IMR-90 (cell line): ENCODE results near the gene RNF144A. TPM values are rescaled to one million over a fixed set of nuclear protein-coding genes. Genes with fewer than 3 reads are reported as not detected.

Experiments used
- ATAC-seq: fragments of 200-7000 bp; cut with Tn5 transposase; 2 replicates; pipeline ENCODE4 v1.9.1; 2020; ENCODE audit warnings: low read depth, mild to moderate bottlenecking, moderate library complexity
- BruUV-seq: library from RNA; stranded (reverse); fragments of 400-500 nt; replicated peaks from 2 replicates; lab custom pipeline; 2021; lab: Mats Ljungman, UMichigan
- CTCF ChIA-PET: fragments of 300-600 bp; formaldehyde crosslinking; extraction: SDS; loops from one replicate; lab custom pipeline; 2021; ENCODE audit warnings: antibody characterized with exemption; lab: Yijun Ruan, JAX
- POLR2A ChIA-PET: fragments of 300-600 bp; sonication (Branson Sonifier 250); formaldehyde crosslinking; loops from one replicate; lab custom pipeline; 2022; ENCODE audit warnings: antibody characterized with exemption; ENCODE audit not compliant: unreplicated experiment; lab: Charles Lee
- DNase-seq: peaks from one replicate; pipeline ENCODE4 v3.0.0; 2013
- H2AFZ ChIP-seq: replicated peaks from 2 replicates; pipeline ENCODE3; 2013; ENCODE audit warnings: low read length, mild to moderate bottlenecking; ENCODE audit not compliant: poor library complexity
- H2AK5ac ChIP-seq: 2 replicates; pipeline ENCODE4 v1.6.1; 2013; ENCODE audit warnings: low read depth, low read length, inconsistent platforms
- H2AK9ac ChIP-seq: replicated peaks from 2 replicates; pipeline ENCODE3; 2013; ENCODE audit warnings: mild to moderate bottlenecking, low read depth, low read length, moderate library complexity; ENCODE audit not compliant: poor library complexity
- H2BK120ac ChIP-seq: 2 replicates; pipeline ENCODE4 v1.6.1; 2013; ENCODE audit warnings: low read depth, low read length, inconsistent platforms
- H2BK15ac ChIP-seq: 3 replicates; pipeline ENCODE4 v1.6.1; 2013; ENCODE audit warnings: low read depth, low read length, inconsistent platforms
- H2BK20ac ChIP-seq: 2 replicates; pipeline ENCODE4 v1.6.1; 2013; ENCODE audit warnings: low read depth, mild to moderate bottlenecking, inconsistent platforms, low read length, moderate library complexity
- H2BK5ac ChIP-seq: 2 replicates; pipeline ENCODE4 v1.6.1; 2013; ENCODE audit warnings: mild to moderate bottlenecking, low read depth, low read length, inconsistent platforms; ENCODE audit not compliant: poor library complexity, severe bottlenecking
- H3K14ac ChIP-seq: replicated peaks from 2 replicates; pipeline ENCODE4 v1.6.1; 2013; ENCODE audit warnings: low read depth, low read length, inconsistent platforms
- H3K18ac ChIP-seq: 2 replicates; pipeline ENCODE4 v1.6.1; 2013; ENCODE audit warnings: low read depth, low read length, control low read depth
- H3K23ac ChIP-seq: 2 replicates; pipeline ENCODE4 v1.6.1; 2013; ENCODE audit warnings: low read depth, low read length, inconsistent platforms
- H3K27ac ChIP-seq: 2 replicates; pipeline ENCODE4 v1.5.1; 2013; ENCODE audit warnings: mild to moderate bottlenecking, control low read depth, low read length; ENCODE audit not compliant: insufficient read depth
- H3K27me3 ChIP-seq: 2 replicates; pipeline ENCODE4 v1.6.1; 2013; ENCODE audit warnings: low read length; ENCODE audit not compliant: control insufficient read depth, insufficient read depth
- H3K36me3 ChIP-seq: 2 replicates; pipeline ENCODE4 v1.6.1; 2013; ENCODE audit warnings: low read length, mixed read lengths; ENCODE audit not compliant: control insufficient read depth, insufficient read depth
- H3K4ac ChIP-seq: 2 replicates; pipeline ENCODE4 v1.6.1; 2013; ENCODE audit warnings: low read depth, low read length, inconsistent platforms
- H3K4me1 ChIP-seq: 2 replicates; pipeline ENCODE4 v1.6.1; 2013; ENCODE audit warnings: low read length, mixed read lengths; ENCODE audit not compliant: control insufficient read depth, insufficient read depth
- H3K4me2 ChIP-seq: 2 replicates; pipeline ENCODE4 v1.6.1; 2013; ENCODE audit warnings: low read depth, mild to moderate bottlenecking, control low read depth, low read length, moderate library complexity
- H3K4me3 ChIP-seq: 2 replicates; pipeline ENCODE4 v1.5.1; 2013; ENCODE audit warnings: low read depth, mild to moderate bottlenecking, control low read depth, low read length, moderate library complexity; ENCODE audit not compliant: insufficient read depth
- H3K56ac ChIP-seq: 2 replicates; pipeline ENCODE4 v1.6.1; 2013; ENCODE audit warnings: low read length, inconsistent platforms; ENCODE audit not compliant: insufficient read depth; ENCODE audit errors: extremely low read depth
- H3K79me1 ChIP-seq, 2 experiments: 2 replicates each; pipeline ENCODE4 v1.6.1; 2013; ENCODE audit warnings: low read length in 2 of 2, inconsistent platforms in 1 of 2, low read depth in 1 of 2
- H3K9ac ChIP-seq: 2 replicates; pipeline ENCODE4 v1.6.1; 2013; ENCODE audit warnings: low read depth, low read length, control low read depth
- H3K9me1 ChIP-seq: 2 replicates; pipeline ENCODE4 v1.6.1; 2013; ENCODE audit warnings: low read length, inconsistent platforms; ENCODE audit not compliant: insufficient read depth
- H3K9me3 ChIP-seq: 2 replicates; pipeline ENCODE4 v1.6.1; 2013; ENCODE audit warnings: low read length; ENCODE audit not compliant: control insufficient read depth, insufficient read depth
- H4K20me1 ChIP-seq: 2 replicates; pipeline ENCODE4 v1.6.1; 2013; ENCODE audit warnings: low read length, inconsistent platforms; ENCODE audit not compliant: insufficient read depth
- H4K5ac ChIP-seq: 2 replicates; pipeline ENCODE4 v1.6.1; 2013; ENCODE audit warnings: mild to moderate bottlenecking, low read depth, low read length, control low read depth
- H4K8ac ChIP-seq, 2 experiments: 2 replicates each; pipeline ENCODE4 v1.6.1; 2013; ENCODE audit warnings: low read depth in 2 of 2, low read length in 2 of 2, control low read depth in 1 of 2, inconsistent platforms in 1 of 2
- H4K91ac ChIP-seq: 2 replicates; pipeline ENCODE4 v1.6.1; 2013; ENCODE audit warnings: low read depth, low read length, inconsistent platforms; ENCODE audit not compliant: insufficient read depth
- BHLHE40 ChIP-seq: fragments of 150-350 bp; IDR thresholded peaks from 2 replicates; pipeline ENCODE4 v1.6.1; 2016; ENCODE audit warnings: mild to moderate bottlenecking, low read depth, low read length
- CEBPB ChIP-seq: IDR thresholded peaks from 2 replicates; pipeline ENCODE4 v1.6.1; 2012; ENCODE audit warnings: low read depth, low read length, improper control_type of control experiment
- CHD1 ChIP-seq: IDR thresholded peaks from 2 replicates; pipeline ENCODE4 v1.6.1; 2012; ENCODE audit warnings: low read depth, low read length, improper control_type of control experiment
- CTCF ChIP-seq: conservative IDR thresholded peaks from 2 replicates; pipeline ENCODE4 v1.5.1; 2012; ENCODE audit warnings: mild to moderate bottlenecking, low read depth, low read length, improper control_type of control experiment
- ELK1 ChIP-seq: fragments of 150-350 bp; IDR thresholded peaks from 2 replicates; pipeline ENCODE4 v1.6.1; 2016; ENCODE audit warnings: low read depth, mild to moderate bottlenecking, low read length, moderate library complexity, borderline replicate concordance
- FOS ChIP-seq: fragments of 150-350 bp; IDR thresholded peaks from 2 replicates; pipeline ENCODE4 v1.6.1; 2016; ENCODE audit warnings: low read depth, low read length
- MAFK ChIP-seq: IDR thresholded peaks from 2 replicates; pipeline ENCODE4 v1.6.1; 2012; ENCODE audit warnings: low read depth, low read length, improper control_type of control experiment
- MAZ ChIP-seq: IDR thresholded peaks from 2 replicates; pipeline ENCODE4 v1.6.1; 2012; ENCODE audit warnings: low read depth, mild to moderate bottlenecking, low read length, improper control_type of control experiment, moderate library complexity, borderline replicate concordance
- POLR2A ChIP-seq: IDR thresholded peaks from 2 replicates; pipeline ENCODE4 v1.6.1; 2012; ENCODE audit warnings: mild to moderate bottlenecking, low read depth, low read length
- RAD21 ChIP-seq: IDR thresholded peaks from 2 replicates; pipeline ENCODE4 v1.6.1; 2012; ENCODE audit warnings: low read length, improper control_type of control experiment
- RCOR1 ChIP-seq: IDR thresholded peaks from 2 replicates; pipeline ENCODE4 v1.6.1; 2012; ENCODE audit warnings: mild to moderate bottlenecking, low read length, improper control_type of control experiment; ENCODE audit not compliant: insufficient replicate concordance
- RFX5 ChIP-seq: IDR thresholded peaks from 2 replicates; pipeline ENCODE4 v1.8.0; 2012; ENCODE audit warnings: low read depth, mild to moderate bottlenecking, low read length, moderate library complexity
- SMC3 ChIP-seq: fragments of 150-350 bp; IDR thresholded peaks from 2 replicates; pipeline ENCODE4 v1.6.1; 2016; ENCODE audit warnings: low read depth, mild to moderate bottlenecking, antibody characterized with exemption, low read length, moderate library complexity
- USF2 ChIP-seq: fragments of 150-350 bp; IDR thresholded peaks from 2 replicates; pipeline ENCODE4 v1.6.1; 2017; ENCODE audit warnings: mild to moderate bottlenecking, antibody characterized with exemption, low read length, low read depth
- WGBS, 2 experiments: methylation state at CpG; one replicate each; pipeline versions ENCODE4 v1.1.5 to v1.1.7; 2013; ENCODE audit warnings: missing lambda C conversion rate in 2 of 2; ENCODE audit not compliant: insufficient read length in 1 of 2; ENCODE audit errors: extremely low coverage in 2 of 2; 5-methylcytosine and 5-hydroxymethylcytosine counted together
- dilution Hi-C: fragments of 300-500 bp; cut with HindIII; formaldehyde crosslinking; loops from one replicate; pipeline ENCODE4 v1.14.3; 2018; ENCODE audit warnings: low sequenced_read_pairs; ENCODE audit not compliant: unreplicated experiment
- in situ Hi-C: fragments of 300-500 bp; cut with MboI; formaldehyde crosslinking; loops from 3 replicates; pipeline ENCODE4 v1.14.3; 2019; ENCODE audit warnings: low sequenced_read_pairs, inconsistent platforms, mixed read lengths
- intact Hi-C: fragments of 100-400 bp; cut with micrococcal nuclease; formaldehyde crosslinking; loops from 2 replicates; pipeline ENCODE4 v1.10.0; 2022
- polyA plus RNA-seq, 3 experiments: library from polyadenylated mRNA; depleted of rRNA; stranded (reverse); fragments of >200 nt; gene quantifications; 2 replicates each; pipeline ENCODE4 v1.2.3, GENCODE V29; 2012; ENCODE audit warnings: low replicate concordance in 1 of 3
- total RNA-seq: library from RNA; depleted of rRNA; stranded (reverse); fragments of >200 nt; gene quantifications from 2 replicates; pipeline ENCODE4 v1.2.3, GENCODE V29; 2012

The RNF144A gene
- total and polyA plus RNA-seq, 2 of the 4 experiments (the other 2 are of a cell fraction) = 0.18 to 0.26 TPM

- no peaks in the 10 kb centered on the region for H3K36me3 ChIP-seq
- intact Hi-C loops = no loop called here
- no peak overlapping the region for H3K4me3 ChIP-seq
- no peak overlapping the region for H4K5ac ChIP-seq
- no peak overlapping the region for H2BK15ac ChIP-seq
- no peak overlapping the region for H3K4ac ChIP-seq
- H3K14ac ChIP-seq = no peak overlapping the region
- 82% methylated on average over 5 of the region's 6 CpGs; no CpG with 5 or more reads in 1 of the 2 experiments for WGBS, 2 experiments
- H2BK20ac ChIP-seq = no peak overlapping the region
- DNase-seq = no peak
- H4K20me1 ChIP-seq = no peaks in the 10 kb centered on the region
- H3K9me1 ChIP-seq = no peaks in the 10 kb centered on the region; the same call in 1 of the 2 replicates
- H3K79me1 ChIP-seq = no peaks in the 10 kb centered on the region
- H3K9ac ChIP-seq = no peak overlapping the region
- H3K18ac ChIP-seq = no peak overlapping the region
- dilution Hi-C loops = no loop called here
- H3K27ac ChIP-seq = no peak overlapping the region
- H2BK120ac ChIP-seq = no peak overlapping the region
- TF ChIP-seq FOS = no peak
- TF ChIP-seq MAZ = no peak
- no peak for TF ChIP-seq BHLHE40
- no peak for TF ChIP-seq CHD1
- no peak for TF ChIP-seq RFX5
- no peak for TF ChIP-seq RAD21
- no peak for TF ChIP-seq CEBPB
- no peak for TF ChIP-seq USF2
- TF ChIP-seq ELK1 = no peak
- no peak for TF ChIP-seq SMC3
- TF ChIP-seq CTCF = no peak
- no peak for TF ChIP-seq POLR2A
- no peak for TF ChIP-seq MAFK
- TF ChIP-seq RCOR1 = no peak
- ChIA-PET POLR2A (no interaction called here), CTCF (no interaction called here)
- no peak overlapping the region for H4K91ac ChIP-seq
- H3K27me3 ChIP-seq = peaks cover 8% of the 10 kb centered on the region
- no peak overlapping the region for H2AK9ac ChIP-seq
- H3K56ac ChIP-seq = no peak overlapping the region
- H4K8ac ChIP-seq = no peak overlapping the region
- H2AK5ac ChIP-seq = no peak overlapping the region
- H3K4me1 ChIP-seq = no peaks in the 10 kb centered on the region
- H2BK5ac ChIP-seq = no peak overlapping the region
- no peak overlapping the region for H2AFZ ChIP-seq
- no peaks in the 10 kb centered on the region for H3K9me3 ChIP-seq
- no peak for ATAC-seq
- no peak overlapping the region for H3K4me2 ChIP-seq
- BruUV-seq = no TSS peak
- H3K23ac ChIP-seq = no peak overlapping the region
- in situ Hi-C loops = no loop called here
These were observed 26.3 kb downstream of the RNF144A start for GRCh38 chr2:6943523-6943922.
